Stimulated activated CD4-positive, alpha-beta T cell treated with anti-CD3 and anti-CD28 coated beads, Interleukin-1b, Interleukin-23, amount 100 ng/mL, for 48 hours (primary cell): ENCODE measurements around the gene PAFAH1B1.
"Not testable (repeated sequence)": the region's sequence is repeated elsewhere in the genome, so short reads cannot be mapped to it uniquely, and the experiment has no call there.

ENCODE experiments used
- DNase-seq: peaks from one replicate; pipeline ENCODE4 v3.0.0-alpha.2; 2020

PAFAH1B1 gene

GRCh38 chr17:2690165-2691068 is 97.0 kb downstream of the PAFAH1B1 start:
- no peak for DNase-seq

- DNase-seq = no peak
Measured at GRCh38 chr17:2691069-2691871, 97.8 kb downstream of the PAFAH1B1 start.

- DNase-seq = no peak
Measured at GRCh38 chr17:2691965-2692780, 98.7 kb downstream of the PAFAH1B1 start.

- DNase-seq = no peak
Measured at GRCh38 chr17:2692781-2693135, 99.3 kb downstream of the PAFAH1B1 start.

- DNase-seq = no peak
Measured at GRCh38 chr17:2693561-2694380, 100.3 kb downstream of the PAFAH1B1 start.

GRCh38 chr17:2694381-2695242 is 101.2 kb downstream of the PAFAH1B1 start:
- no peak for DNase-seq

GRCh38 chr17:2695243-2695960 is 101.9 kb downstream of the PAFAH1B1 start:
- DNase-seq = no peak

GRCh38 chr17:2695961-2696760 is 102.7 kb downstream of the PAFAH1B1 start:
- no peak for DNase-seq

- DNase-seq = no peak
Measured at GRCh38 chr17:2697611-2698162, 104.2 kb downstream of the PAFAH1B1 start.

GRCh38 chr17:2699216-2699805 is 105.9 kb downstream of the PAFAH1B1 start:
- DNase-seq = not testable (repeated sequence)

- DNase-seq = no peak
Measured at GRCh38 chr17:2700030-2700490, 106.6 kb downstream of the PAFAH1B1 start.

GRCh38 chr17:2700491-2701141 is 107.2 kb downstream of the PAFAH1B1 start:
- no peak for DNase-seq

- DNase-seq = no peak
Measured at GRCh38 chr17:2701161-2701995, 107.9 kb downstream of the PAFAH1B1 start.

GRCh38 chr17:2701996-2702741 is 108.7 kb downstream of the PAFAH1B1 start:
- DNase-seq = no peak

- no peak for DNase-seq
Measured at GRCh38 chr17:2703181-2703580, 109.7 kb downstream of the PAFAH1B1 start.

- no peak for DNase-seq
Measured at GRCh38 chr17:2703606-2704005, 110.2 kb downstream of the PAFAH1B1 start.
